Tibial nerve (tissue), 4 donors: ENCODE data around the gene KCMF1. TPM values are rescaled to one million over a fixed set of nuclear protein-coding genes. Genes with fewer than 3 reads are reported as not detected.

Experiments used
- DNase-seq, 2 donors: peaks; one replicate each; pipeline ENCODE4 v3.0.0-alpha.2; 2019; ENCODE audit warnings: low spot score in 2 of 2
- H3K27ac ChIP-seq, 4 donors: fragments of 200-600 bp; sonication (generic) in 3 of 4; one replicate each; pipeline ENCODE4 v1.5.1; 2017 to 2019; ENCODE audit warnings: mild to moderate bottlenecking in 1 of 4
- H3K27me3 ChIP-seq, 2 donors: fragments of 200-600 bp; sonication (generic) in 1 of 2; one replicate each; pipeline versions ENCODE4 v1.5.1 to v1.6.0; 2017 to 2019
- H3K36me3 ChIP-seq, 3 donors: fragments of 200-600 bp; sonication (generic); one replicate each; pipeline ENCODE4 v1.5.1; 2018 to 2019
- H3K4me1 ChIP-seq, 4 donors: fragments of 200-600 bp; sonication (generic) in 3 of 4; one replicate each; pipeline ENCODE4 v1.5.1; 2017 to 2019
- H3K4me3 ChIP-seq, 4 donors: fragments of 200-600 bp; sonication (generic) in 3 of 4; one replicate each; pipeline ENCODE4 v1.5.1; 2017 to 2019; ENCODE audit warnings: mild to moderate bottlenecking in 1 of 4, moderate library complexity in 1 of 4
- H3K9me3 ChIP-seq, 4 donors: fragments of 200-600 bp; sonication (generic) in 3 of 4; one replicate each; pipeline ENCODE4 v1.5.1; 2017 to 2019
- CTCF ChIP-seq, 5 experiments: fragments of 200-600 bp in 3 of 5; fragments of 450-650 bp in 2 of 5; sonication (generic) in 3 of 5; IDR thresholded peaks; one replicate each; pipeline ENCODE4 v1.5.1; 2016 to 2019; ENCODE audit warnings: antibody characterized with exemption in 5 of 5, mild to moderate bottlenecking in 3 of 5, moderate library complexity in 2 of 5
- EP300 ChIP-seq, 2 donors: sonication (generic); formaldehyde crosslinking; IDR thresholded peaks; one replicate each; pipeline ENCODE4 v1.6.1; 2017; ENCODE audit warnings: antibody characterized with exemption in 2 of 2, mild to moderate bottlenecking in 1 of 2
- POLR2A ChIP-seq, 2 donors: fragments of 450-650 bp; IDR thresholded peaks; one replicate each; pipeline ENCODE4 v1.6.1; 2017; ENCODE audit warnings: antibody characterized with exemption in 2 of 2, mild to moderate bottlenecking in 2 of 2, moderate library complexity in 2 of 2
- WGBS, 2 donors: methylation state at CpG; one replicate each; pipeline ENCODE4 v1.1.5; 2018; 5-methylcytosine and 5-hydroxymethylcytosine counted together
- total RNA-seq, 4 donors: library from RNA; depleted of rRNA; stranded (reverse); fragments of >200 nt; gene quantifications; one replicate each; pipeline ENCODE4 v1.1.0, GENCODE V29; 2016

The KCMF1 gene
- total RNA-seq, 4 donors from 2014 or later = 22.9 to 35.1 (median 29.7) TPM

- Histone ChIP-seq H3K36me3 (no peaks in the 10 kb centered on the region), H3K27me3 (no peaks in the 10 kb centered on the region), H3K9me3 (peaks cover 0 to 18% (median 3%) of the 10 kb centered on the region in 4 donors), H3K4me3 (no peak overlapping the region), H3K27ac (no peak overlapping the region), H3K4me1 (no peaks in the 10 kb centered on the region)
- no peak for TF ChIP-seq POLR2A (IDR thresholded peaks at IDR 0.05)
- TF ChIP-seq EP300 (IDR thresholded peaks at IDR 0.05) = no peak
- no peak for TF ChIP-seq CTCF (IDR thresholded peaks at IDR 0.05)
- no peak for DNase-seq
- WGBS, 2 donors = 85 to 95% methylated on average over 5 of the region's 5 CpGs
Measured at GRCh38 chr2:85078536-85078935, 107.6 kb downstream of the KCMF1 start.

- no peaks in the 10 kb centered on the region for H3K4me1 ChIP-seq
- H3K36me3 ChIP-seq = no peaks in the 10 kb centered on the region
- TF ChIP-seq CTCF (IDR thresholded peaks at IDR 0.05) = no peak
- TF ChIP-seq EP300 (IDR thresholded peaks at IDR 0.05) = no peak
- no peak for TF ChIP-seq POLR2A (IDR thresholded peaks at IDR 0.05)
- no peak overlapping the region for H3K4me3 ChIP-seq
- DNase-seq = no peak
- peaks cover 0 to 18% (median 3%) of the 10 kb centered on the region in 4 donors for H3K9me3 ChIP-seq
- H3K27ac ChIP-seq = no peak overlapping the region
- H3K27me3 ChIP-seq = no peaks in the 10 kb centered on the region
Measured at GRCh38 chr2:85083092-85083491, 112.1 kb downstream of the KCMF1 start.

- no peaks in the 10 kb centered on the region for H3K36me3 ChIP-seq
- peaks cover 0 to 18% (median 3%) of the 10 kb centered on the region in 4 donors for H3K9me3 ChIP-seq
- H3K27ac ChIP-seq = no peak overlapping the region
- no peak for TF ChIP-seq CTCF (IDR thresholded peaks at IDR 0.05)
- no peak for TF ChIP-seq EP300 (IDR thresholded peaks at IDR 0.05)
- no peak for TF ChIP-seq POLR2A (IDR thresholded peaks at IDR 0.05)
- no peak overlapping the region for H3K4me3 ChIP-seq
- H3K27me3 ChIP-seq = peaks cover 0 to 6% of the 10 kb centered on the region in 2 donors
- 73 to 80% methylated on average over 3 of the region's 3 CpGs for WGBS, 2 donors
- no peak for DNase-seq
- no peaks in the 10 kb centered on the region for H3K4me1 ChIP-seq
Measured at GRCh38 chr2:85085563-85085962, 114.6 kb downstream of the KCMF1 start.

GRCh38 chr2:85087541-85087940 is 116.6 kb downstream of the KCMF1 start:
- no peak for DNase-seq
- H3K27ac ChIP-seq = no peak overlapping the region
- 78 to 81% methylated on average over 5 of the region's 5 CpGs for WGBS, 2 donors
- H3K4me3 ChIP-seq = no peak overlapping the region
- TF ChIP-seq EP300 (IDR thresholded peaks at IDR 0.05) (no peak), POLR2A (IDR thresholded peaks at IDR 0.05) (no peak), CTCF (IDR thresholded peaks at IDR 0.05) (no peak)
- peaks cover 0 to 6% of the 10 kb centered on the region in 2 donors for H3K27me3 ChIP-seq
- H3K9me3 ChIP-seq = peaks cover 0 to 6% (median 2%) of the 10 kb centered on the region in 4 donors
- no peaks in the 10 kb centered on the region for H3K4me1 ChIP-seq
- no peaks in the 10 kb centered on the region for H3K36me3 ChIP-seq

GRCh38 chr2:85088921-85089320 is 118.0 kb downstream of the KCMF1 start:
- no peaks in the 10 kb centered on the region for H3K4me1 ChIP-seq
- no peaks in the 10 kb centered on the region for H3K36me3 ChIP-seq
- H3K4me3 ChIP-seq = no peak overlapping the region
- no peak for DNase-seq
- H3K27me3 ChIP-seq = peaks cover 0 to 6% of the 10 kb centered on the region in 2 donors
- no peak overlapping the region for H3K27ac ChIP-seq
- no peak for TF ChIP-seq CTCF (IDR thresholded peaks at IDR 0.05)
- no peak for TF ChIP-seq EP300 (IDR thresholded peaks at IDR 0.05)
- TF ChIP-seq POLR2A (IDR thresholded peaks at IDR 0.05) = no peak
- no peaks in the 10 kb centered on the region for H3K9me3 ChIP-seq
- WGBS, 2 donors = 77 to 88% methylated on average over 2 of the region's 2 CpGs
